Mucosa of rectum (tissue), 2 donors: ENCODE data around the gene ZPR1.

Source experiments
- H3K27ac ChIP-seq, 2 donors: one replicate each; pipeline ENCODE4 v1.7.0; 2013; ENCODE audit warnings: inconsistent platforms in 2 of 2, low read depth in 2 of 2, low read length in 2 of 2
- H3K27me3 ChIP-seq, 2 donors: one replicate each; pipeline ENCODE4 v1.7.0; 2013; ENCODE audit warnings: low read length in 2 of 2; ENCODE audit not compliant: control insufficient read depth in 2 of 2, insufficient read depth in 2 of 2
- H3K36me3 ChIP-seq, 2 donors: one replicate each; pipeline ENCODE4 v1.7.0; 2013; ENCODE audit warnings: low read length in 2 of 2; ENCODE audit not compliant: control insufficient read depth in 2 of 2, insufficient read depth in 2 of 2
- H3K4me1 ChIP-seq, 2 donors: one replicate each; pipeline ENCODE4 v1.7.0; 2013; ENCODE audit warnings: low read length in 2 of 2, mild to moderate bottlenecking in 1 of 2; ENCODE audit not compliant: control insufficient read depth in 2 of 2, insufficient read depth in 2 of 2
- H3K4me3 ChIP-seq, 2 donors: one replicate each; pipeline ENCODE4 v1.7.0; 2013; ENCODE audit warnings: low read length in 2 of 2
- H3K9ac ChIP-seq, 2 donors: one replicate each; pipeline ENCODE4 v1.7.0; 2013; ENCODE audit warnings: low read length in 2 of 2, low read depth in 1 of 2, mild to moderate bottlenecking in 1 of 2
- H3K9me3 ChIP-seq, 2 donors: one replicate each; pipeline ENCODE4 v1.7.0; 2013; ENCODE audit warnings: low read length in 2 of 2; ENCODE audit not compliant: control insufficient read depth in 2 of 2
- donor health status: healthy.
- donor health status: Normal muscosa, but diverticular disease.

ZPR1 gene

GRCh38 chr11:116831790-116832349 lies 44.0 kb upstream of the ZPR1 start:
- no peak overlapping the region for H3K4me3 ChIP-seq
- H3K9me3 ChIP-seq, result no peaks in the 10 kb centered on the region
- H3K27me3 ChIP-seq, result no peaks in the 10 kb centered on the region
- H3K27ac ChIP-seq, result no peak overlapping the region
- H3K36me3 ChIP-seq, result no peaks in the 10 kb centered on the region
- H3K9ac ChIP-seq, result no peak overlapping the region
- peaks cover 0 to 7% of the 10 kb centered on the region in 2 donors for H3K4me1 ChIP-seq

DNA sequence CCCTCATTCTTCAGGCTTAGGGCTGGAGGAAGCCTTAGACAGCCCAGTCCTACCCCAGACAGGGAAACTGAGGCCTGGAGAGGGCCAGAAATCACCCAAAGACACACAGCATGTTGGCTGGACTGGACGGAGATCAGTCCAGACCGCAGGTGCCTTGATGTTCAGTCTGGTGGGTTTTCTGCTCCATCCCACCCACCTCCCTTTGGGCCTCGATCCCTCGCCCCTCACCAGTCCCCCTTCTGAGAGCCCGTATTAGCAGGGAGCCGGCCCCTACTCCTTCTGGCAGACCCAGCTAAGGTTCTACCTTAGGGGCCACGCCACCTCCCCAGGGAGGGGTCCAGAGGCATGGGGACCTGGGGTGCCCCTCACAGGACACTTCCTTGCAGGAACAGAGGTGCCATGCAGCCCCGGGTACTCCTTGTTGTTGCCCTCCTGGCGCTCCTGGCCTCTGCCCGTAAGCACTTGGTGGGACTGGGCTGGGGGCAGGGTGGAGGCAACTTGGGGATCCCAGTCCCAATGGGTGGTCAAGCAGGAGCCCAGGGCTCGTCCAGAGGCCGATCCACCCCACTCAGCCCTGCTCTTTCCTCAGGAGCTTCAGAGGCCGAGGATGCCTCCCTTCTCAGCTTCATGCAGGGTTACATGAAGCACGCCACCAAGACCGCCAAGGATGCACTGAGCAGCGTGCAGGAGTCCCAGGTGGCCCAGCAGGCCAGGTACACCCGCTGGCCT lies 42.5 kb upstream of the ZPR1 start:
- H3K9me3 ChIP-seq, result no peaks in the 10 kb centered on the region
- no peaks in the 10 kb centered on the region for H3K27me3 ChIP-seq
- no peaks in the 10 kb centered on the region for H3K36me3 ChIP-seq
- H3K4me1 ChIP-seq, result no peaks in the 10 kb centered on the region
- no peak overlapping the region for H3K9ac ChIP-seq
- H3K27ac ChIP-seq, result no peak overlapping the region
- no peak overlapping the region for H3K4me3 ChIP-seq

- Histone ChIP-seq H3K9me3 (no peaks in the 10 kb centered on the region), H3K4me3 (no peak within 1 kb of the TSS), H3K9ac (no peak within 1 kb of the TSS), H3K36me3 (no peaks in the 10 kb centered on the region), H3K27ac (no peak within 1 kb of the TSS), H3K4me1 (no peaks in the 10 kb centered on the region), H3K27me3 (no peaks in the 10 kb centered on the region)
Measured at GRCh38 chr11:116829525-116830183, 41.8 kb upstream of the ZPR1 start, which contains the start of gene APOC3. TSS of gene APOC3 (plus strand) at chr11:116829907. CDS start at chr11:116830583, 676 bp downstream.

- H3K36me3 ChIP-seq, result no peaks in the 10 kb centered on the region
- H3K9me3 ChIP-seq, result no peaks in the 10 kb centered on the region
- H3K27me3 ChIP-seq, result no peaks in the 10 kb centered on the region
- no peak overlapping the region for H3K9ac ChIP-seq
- no peak overlapping the region for H3K4me3 ChIP-seq
- H3K4me1 ChIP-seq, result no peaks in the 10 kb centered on the region
- H3K27ac ChIP-seq, result no peak overlapping the region
Measured at GRCh38 chr11:116828632-116829524, 41.1 kb upstream of the ZPR1 start.

DNA sequence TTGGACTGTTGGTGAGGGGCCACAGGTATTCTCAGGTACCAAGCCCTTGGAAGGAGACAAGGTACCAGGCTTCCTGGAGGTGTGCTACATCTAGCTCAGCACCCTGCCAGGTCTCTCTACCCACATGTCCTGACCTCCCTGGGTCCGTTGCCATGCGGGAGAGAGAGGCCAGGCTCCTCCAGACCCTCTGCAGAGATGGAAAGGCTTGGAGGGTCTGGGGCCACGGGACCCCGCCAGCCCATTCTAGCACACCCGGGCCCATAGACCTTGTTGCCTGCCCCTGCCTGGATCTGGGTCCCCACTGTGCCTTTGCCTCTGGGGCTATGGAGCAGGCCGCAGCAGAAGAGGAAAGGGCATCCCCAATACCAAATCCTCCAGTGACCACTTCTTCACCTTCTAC lies 39.6 kb upstream of the ZPR1 start:
- Histone ChIP-seq H3K36me3 (no peaks in the 10 kb centered on the region), H3K4me1 (no peaks in the 10 kb centered on the region), H3K9me3 (no peaks in the 10 kb centered on the region), H3K27me3 (no peaks in the 10 kb centered on the region), H3K27ac (no peak overlapping the region), H3K4me3 (no peak overlapping the region), H3K9ac (no peak overlapping the region)

DNA sequence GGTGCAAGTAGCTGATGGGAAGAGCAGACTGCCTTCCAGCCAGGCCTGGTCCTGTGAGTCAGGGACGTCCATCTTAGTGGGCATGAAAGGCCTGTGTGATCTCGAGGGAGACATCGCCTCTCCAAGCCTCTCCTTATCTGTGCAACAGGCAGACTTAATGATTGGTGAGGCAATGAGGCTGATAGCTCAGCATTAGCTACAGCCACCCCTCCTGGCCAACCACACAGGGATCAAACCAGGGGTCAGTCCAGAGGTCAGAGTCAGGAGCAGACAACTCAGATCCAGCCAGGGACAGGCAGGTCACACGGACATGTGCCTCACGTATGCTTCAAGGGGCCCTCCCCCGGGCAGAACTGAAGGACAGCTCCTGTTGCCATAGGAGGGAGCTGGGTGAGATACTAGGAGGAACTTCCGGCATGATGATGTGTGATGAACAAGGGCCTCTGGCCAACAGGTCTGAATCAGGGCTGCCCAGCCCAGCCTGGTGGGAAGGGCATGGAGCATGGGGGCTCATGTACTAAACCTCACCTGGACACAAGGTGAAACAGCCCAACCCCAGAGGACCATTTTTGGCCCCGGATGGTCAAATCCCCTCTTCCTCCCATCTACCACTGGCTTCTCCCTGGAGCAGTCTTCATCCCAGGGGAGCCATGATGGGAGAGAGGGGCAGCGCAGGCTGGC lies 39.1 kb upstream of the ZPR1 start:
- Histone ChIP-seq H3K27ac (no peak overlapping the region), H3K36me3 (no peaks in the 10 kb centered on the region), H3K4me3 (no peak overlapping the region), H3K27me3 (no peaks in the 10 kb centered on the region), H3K9ac (no peak overlapping the region), H3K4me1 (no peaks in the 10 kb centered on the region), H3K9me3 (no peaks in the 10 kb centered on the region)

- Histone ChIP-seq H3K4me3 (no peak overlapping the region), H3K9me3 (no peaks in the 10 kb centered on the region), H3K4me1 (no peaks in the 10 kb centered on the region), H3K27ac (no peak overlapping the region), H3K9ac (no peak overlapping the region), H3K27me3 (no peaks in the 10 kb centered on the region), H3K36me3 (no peaks in the 10 kb centered on the region)
Measured at GRCh38 chr11:116825854-116826750, 38.3 kb upstream of the ZPR1 start.

GRCh38 chr11:116825434-116825833 lies 37.6 kb upstream of the ZPR1 start:
- Histone ChIP-seq H3K4me3 (no peak overlapping the region), H3K9me3 (no peaks in the 10 kb centered on the region), H3K4me1 (no peaks in the 10 kb centered on the region), H3K27me3 (no peaks in the 10 kb centered on the region), H3K36me3 (no peaks in the 10 kb centered on the region), H3K27ac (no peak overlapping the region), H3K9ac (no peak overlapping the region)
